ENCODE results near the gene ANGPTL8. TPM values are rescaled to one million over a fixed set of nuclear protein-coding genes. Genes with fewer than 3 reads are reported as not detected.

Gene ANGPTL8
- total and polyA plus RNA-seq, 2 of the 4 experiments (the other 2 are of a cell fraction): not detected

DNA sequence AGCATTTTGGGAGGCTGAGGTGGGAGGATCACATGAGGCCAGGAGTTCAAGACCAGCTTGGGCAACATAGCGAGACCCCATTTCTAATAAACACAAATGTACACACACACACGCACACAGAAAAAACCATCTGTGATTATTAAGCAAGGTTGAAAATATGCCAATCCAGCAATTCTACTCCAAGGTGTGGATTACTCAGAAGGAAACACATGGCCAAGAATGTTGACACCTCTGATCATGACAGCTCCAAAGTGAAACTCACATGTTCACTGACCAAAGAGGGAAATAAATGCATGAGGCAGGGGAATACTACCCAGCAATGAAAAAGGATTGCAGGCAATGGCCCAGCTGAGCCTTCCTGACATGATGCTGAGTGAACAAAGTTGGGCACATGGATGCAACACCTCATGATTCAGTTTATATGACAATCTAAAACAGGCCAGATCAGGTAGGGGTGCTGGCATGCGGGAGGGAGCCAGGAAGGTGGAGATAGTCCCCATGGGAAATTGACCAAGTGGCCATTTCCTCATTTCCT is 18.5 kb downstream of the ANGPTL8 start:
- no peak overlapping the region for H4K8ac ChIP-seq (ENCODE audit: low read depth in 2 of 2, low read length in 2 of 2)
- TF ChIP-seq, protein P1, sequence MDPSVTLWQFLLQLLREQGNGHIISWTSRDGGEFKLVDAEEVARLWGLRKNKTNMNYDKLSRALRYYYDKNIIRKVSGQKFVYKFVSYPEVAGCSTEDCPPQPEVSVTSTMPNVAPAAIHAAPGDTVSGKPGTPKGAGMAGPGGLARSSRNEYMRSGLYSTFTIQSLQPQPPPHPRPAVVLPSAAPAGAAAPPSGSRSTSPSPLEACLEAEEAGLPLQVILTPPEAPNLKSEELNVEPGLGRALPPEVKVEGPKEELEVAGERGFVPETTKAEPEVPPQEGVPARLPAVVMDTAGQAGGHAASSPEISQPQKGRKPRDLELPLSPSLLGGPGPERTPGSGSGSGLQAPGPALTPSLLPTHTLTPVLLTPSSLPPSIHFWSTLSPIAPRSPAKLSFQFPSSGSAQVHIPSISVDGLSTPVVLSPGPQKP (IDR thresholded peaks at IDR 0.05; ENCODE audit: borderline replicate concordance, low read depth, low read length): no peak
- peak; percentile 41; the same call in 1 of the 2 replicates for TF ChIP-seq MAFK (IDR thresholded peaks at IDR 0.05; ENCODE audit: low read depth, low read length)
- no peak for TF ChIP-seq NFE2L2 (IDR thresholded peaks at IDR 0.05; ENCODE audit: low read depth, low read length)
- no peak overlapping the region for H2AK5ac ChIP-seq (ENCODE audit: low read depth, low read length)
- H3K9me1 ChIP-seq (ENCODE audit: insufficient read depth, low read length): no peaks in the 10 kb centered on the region
- ChIA-PET POLR2A (ENCODE audit: unreplicated experiment) (interaction anchor here (0.6 kb wide), 1 partner anchor 14 kb away, joined by 9 read pairs; no protein-coding TSS in a partner anchor), CTCF (interaction anchor here (0.7 kb wide), 1 partner anchor 274 kb away, joined by 3 read pairs; no protein-coding TSS in a partner anchor)
- H3K9ac ChIP-seq (ENCODE audit: low read depth, low read length): no peak overlapping the region
- H3K79me1 ChIP-seq (ENCODE audit: low read depth in 1 of 2, low read length in 2 of 2): peaks cover 6 to 15% of the 10 kb centered on the region in 2 experiments; a peak in 2 of 4 replicates
- WGBS, 2 experiments (ENCODE audit: extremely low coverage in 2 of 2, insufficient read length in 1 of 2): no CpG with 5 or more reads among the region's 3 CpGs
- no peak overlapping the region for H4K5ac ChIP-seq (ENCODE audit: low read depth, low read length)
- no peak overlapping the region for H3K4me2 ChIP-seq (ENCODE audit: low read depth, low read length)
- no peak overlapping the region for H3K14ac ChIP-seq (replicated peaks; ENCODE audit: low read depth, low read length)
- ATAC-seq (ENCODE audit: low read depth) (no peak), DNase-seq (no peak)
- H2BK5ac ChIP-seq (ENCODE audit: low read depth, low read length, poor library complexity, severe bottlenecking): no peak overlapping the region
- peaks cover 7% of the 10 kb centered on the region for H3K4me1 ChIP-seq (ENCODE audit: control insufficient read depth, insufficient read depth, low read length)
- peak overlapping the region; percentile 67 for H2AFZ ChIP-seq (replicated peaks; ENCODE audit: low read length, poor library complexity)
- H3K4ac ChIP-seq (ENCODE audit: low read depth, low read length): no peak overlapping the region
- no peaks in the 10 kb centered on the region for H3K36me3 ChIP-seq (ENCODE audit: control insufficient read depth, insufficient read depth, low read length)
- no peak overlapping the region for H2BK120ac ChIP-seq (ENCODE audit: low read depth, low read length)
- no peak overlapping the region for H2BK15ac ChIP-seq (ENCODE audit: low read depth, low read length)
- no peaks in the 10 kb centered on the region for H3K9me3 ChIP-seq (ENCODE audit: control insufficient read depth, insufficient read depth, low read length)
- no peaks in the 10 kb centered on the region; the same call in 1 of the 2 replicates for H4K20me1 ChIP-seq (ENCODE audit: insufficient read depth, low read length)
- no peak overlapping the region for H3K56ac ChIP-seq (ENCODE audit: extremely low read depth, insufficient read depth, low read length)
- no peak overlapping the region for H3K18ac ChIP-seq (ENCODE audit: low read depth, low read length)
- no peak overlapping the region for H3K27ac ChIP-seq (ENCODE audit: insufficient read depth, low read length)
- no peaks in the 10 kb centered on the region for H3K27me3 ChIP-seq (ENCODE audit: control insufficient read depth, insufficient read depth, low read length)
- no peak overlapping the region for H3K23ac ChIP-seq (ENCODE audit: low read depth, low read length)
- H3K4me3 ChIP-seq (ENCODE audit: insufficient read depth, low read depth, low read length): no peak overlapping the region
- no peak overlapping the region for H2BK20ac ChIP-seq (ENCODE audit: low read depth, low read length)
- no peak overlapping the region for H4K91ac ChIP-seq (ENCODE audit: insufficient read depth, low read depth, low read length)
- in situ Hi-C loops (cut with MboI; ENCODE audit: low sequenced_read_pairs): no loop called here
- BruUV-seq (replicated peaks): no TSS peak
- no peak overlapping the region for H2AK9ac ChIP-seq (replicated peaks; ENCODE audit: low read depth, low read length, poor library complexity)
- dilution Hi-C loops (cut with HindIII; ENCODE audit: low sequenced_read_pairs, unreplicated experiment): no loop called here
- intact Hi-C loops (cut with micrococcal nuclease): no loop called here

Measured in IMR-90 (cell line).